DOHH2 (cell line): ENCODE measurements around the gene GSTT2.
"Not testable (repeated sequence)": the region's sequence is repeated elsewhere in the genome, so short reads cannot be mapped to it uniquely, and the experiment has no call there.

Experiments used
- CTCF ChIP-seq: fragments of 200-600 bp; sonication (generic); IDR thresholded peaks from one replicate; pipeline ENCODE4 v1.5.1; 2014; ENCODE audit warnings: antibody characterized with exemption, mild to moderate bottlenecking, low read depth, low read length; ENCODE audit not compliant: poor library complexity, severe bottlenecking
- EZH2phosphoT487 ChIP-seq: fragments of 200-600 bp; sonication (generic); IDR thresholded peaks from 2 replicates; pipeline ENCODE4 v1.6.1; 2017; ENCODE audit warnings: borderline replicate concordance, mild to moderate bottlenecking, antibody characterized with exemption, low read length, moderate library complexity, mixed read lengths

DNA sequence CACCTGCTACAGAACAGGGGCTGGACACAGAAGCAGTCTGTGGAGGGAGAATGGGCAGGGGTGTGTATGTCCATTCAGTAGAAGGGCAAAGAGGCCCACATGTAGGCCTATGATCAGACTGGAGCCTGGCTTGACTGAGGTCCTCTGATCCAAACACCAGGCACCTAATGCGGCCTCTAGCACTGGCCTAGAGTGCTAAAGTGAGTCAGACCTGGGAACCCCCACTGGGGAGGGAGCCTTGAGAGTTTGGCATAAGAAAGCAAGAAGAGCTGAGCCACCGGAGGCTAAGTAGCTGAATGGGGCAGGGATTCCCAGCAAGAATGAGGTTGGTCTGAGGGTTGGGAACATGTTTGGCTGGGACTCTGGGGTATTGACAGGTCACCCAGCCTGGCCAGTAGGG is 28.6 kb upstream of the GSTT2 start:
- not testable (repeated sequence) for TF ChIP-seq CTCF, EZH2phosphoT487
